Ramos (cell line): ENCODE measurements around the gene GALNTL6.
"Not testable (repeated sequence)": the region's sequence is repeated elsewhere in the genome, so short reads cannot be mapped to it uniquely, and the experiment has no call there.

Source experiments
- in situ Hi-C: fragments of 300-500 bp; cut with MboI; formaldehyde crosslinking; loops from one replicate; pipeline ENCODE4 v1.14.3; 2022; ENCODE audit warnings: low sequenced_read_pairs; ENCODE audit not compliant: unreplicated experiment

GALNTL6 gene

GRCh38 chr4:172356016-172356415 lies 542.8 kb downstream of the GALNTL6 start:
- in situ Hi-C loops, result no loop called here

- in situ Hi-C loops, result no loop called here
Measured at GRCh38 chr4:172357006-172357540, 543.9 kb downstream of the GALNTL6 start.

DNA sequence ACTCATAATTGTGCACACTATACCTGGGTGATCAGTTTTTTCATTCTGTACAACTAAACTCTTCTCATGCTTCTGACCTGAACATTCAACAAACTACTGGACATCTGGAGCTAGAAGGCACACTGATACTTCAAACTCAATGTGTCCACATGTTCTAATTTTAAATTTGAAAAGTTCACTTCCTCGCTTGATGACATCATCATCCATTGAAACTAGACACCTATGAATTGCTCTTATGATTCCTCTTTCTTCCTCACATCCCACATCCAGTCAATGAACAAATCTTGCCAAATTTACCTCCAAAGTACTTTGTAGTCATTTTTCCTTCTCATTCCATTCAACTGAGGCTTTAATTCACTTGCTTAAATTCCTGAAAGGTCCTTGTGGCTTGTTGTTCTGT lies 549.4 kb downstream of the GALNTL6 start:
- in situ Hi-C loops, result no loop called here

- in situ Hi-C loops, result no loop called here
Measured at GRCh38 chr4:172369471-172369959, 556.3 kb downstream of the GALNTL6 start.

- in situ Hi-C loops, result no loop called here
Measured at GRCh38 chr4:172377486-172378140, 564.4 kb downstream of the GALNTL6 start.

- in situ Hi-C loops, result no loop called here
Measured at GRCh38 chr4:172379834-172380233, 566.6 kb downstream of the GALNTL6 start.

DNA sequence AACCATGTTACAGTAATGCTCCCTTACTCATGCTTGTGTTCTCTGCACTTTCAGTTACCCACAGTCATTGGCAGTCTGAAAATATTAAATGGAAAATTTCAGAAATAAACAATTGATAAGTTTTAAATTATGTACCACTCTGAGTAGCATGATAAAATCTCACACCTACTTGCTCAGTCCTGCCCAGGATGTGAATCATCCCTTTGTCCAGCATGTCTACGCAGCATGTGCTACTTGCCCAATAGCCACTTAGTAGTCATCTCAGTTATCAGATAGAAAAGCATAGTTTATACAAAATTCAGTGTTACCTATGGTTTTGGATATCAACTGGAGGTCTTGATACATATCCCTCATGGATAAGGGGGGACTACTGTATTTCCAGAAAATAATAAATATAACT lies 577.1 kb downstream of the GALNTL6 start:
- in situ Hi-C loops, result no loop called here

DNA sequence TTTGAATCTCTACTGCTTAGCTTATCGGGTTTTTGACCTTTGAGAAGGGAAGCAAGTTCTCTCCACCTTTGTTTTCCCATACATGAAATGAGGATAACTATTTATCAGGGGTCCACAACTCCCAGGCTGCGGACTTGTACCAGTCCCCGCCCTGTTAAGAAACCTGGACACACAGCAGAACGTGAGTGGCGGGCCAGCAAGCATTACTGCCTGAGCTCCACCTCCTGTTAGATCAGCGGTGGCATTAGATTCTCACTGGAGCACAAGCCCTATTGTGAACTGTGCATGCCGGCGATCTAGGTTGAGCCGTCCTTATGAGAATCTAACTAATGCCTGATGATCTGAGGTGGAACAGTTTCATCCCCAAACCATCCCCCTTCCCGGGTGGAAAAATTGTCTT lies 579.5 kb downstream of the GALNTL6 start:
- in situ Hi-C loops, result no loop called here

DNA sequence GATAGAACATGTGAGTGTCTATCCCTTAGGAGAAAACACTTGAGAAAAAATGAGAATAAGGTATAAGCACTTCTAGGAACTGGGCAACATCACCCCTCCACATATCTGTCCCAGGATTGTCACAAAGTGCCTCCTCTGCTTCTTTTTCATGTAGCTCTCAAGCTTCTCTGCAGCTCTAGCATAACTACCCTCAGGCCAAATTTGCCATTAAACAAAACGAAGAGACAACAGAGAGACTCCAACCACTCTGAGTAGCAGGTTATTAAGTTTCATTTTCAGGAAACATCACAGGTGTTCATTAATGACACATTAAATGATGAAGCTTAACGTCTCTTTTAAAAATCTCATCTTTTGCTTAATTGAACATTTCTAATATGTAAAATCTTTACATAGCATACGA lies 580.0 kb downstream of the GALNTL6 start:
- in situ Hi-C loops, result no loop called here

GRCh38 chr4:172404676-172405075 lies 591.5 kb downstream of the GALNTL6 start:
- in situ Hi-C loops, result no loop called here

DNA sequence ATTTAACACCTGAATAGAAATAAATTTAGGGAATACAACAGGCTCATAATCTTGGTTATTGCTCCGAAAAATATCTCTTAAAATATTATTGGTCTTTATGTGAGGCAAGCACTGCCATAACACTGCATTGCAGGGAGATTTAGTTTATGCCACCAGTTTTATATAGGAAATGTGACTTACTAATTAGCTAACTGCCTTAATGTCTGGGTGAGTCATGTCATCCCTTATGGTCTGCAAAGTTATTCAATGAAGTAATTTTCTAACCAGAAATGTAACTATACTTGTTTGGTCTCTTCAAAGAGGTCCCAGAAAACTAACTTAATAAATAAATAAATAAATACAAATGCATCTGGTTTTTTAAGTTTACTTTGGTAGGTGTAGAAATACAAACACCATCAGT lies 597.2 kb downstream of the GALNTL6 start:
- in situ Hi-C loops, result no loop called here

GRCh38 chr4:172411149-172411548 lies 597.9 kb downstream of the GALNTL6 start:
- in situ Hi-C loops, result no loop called here

- in situ Hi-C loops, result no loop called here
Measured at GRCh38 chr4:172412851-172413580, 599.8 kb downstream of the GALNTL6 start.

DNA sequence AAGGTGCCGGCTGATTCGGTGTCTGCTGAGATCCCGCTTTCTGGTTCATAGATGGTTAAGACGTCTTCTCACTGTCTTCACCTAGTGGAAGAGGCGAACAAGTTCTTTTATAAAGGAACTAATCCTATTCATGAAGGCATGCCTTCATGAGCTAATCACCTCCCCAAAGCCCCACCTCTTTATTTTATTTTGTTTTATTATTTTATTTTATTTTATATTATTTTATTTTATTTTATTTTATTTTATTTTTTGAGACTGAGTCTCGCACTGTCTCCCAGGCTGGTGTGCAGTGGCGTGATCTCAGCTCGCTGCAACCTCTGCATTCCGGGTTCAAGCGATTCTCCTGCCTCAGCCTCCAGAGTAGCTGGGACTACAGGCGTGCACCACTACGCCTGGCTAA lies 615.8 kb downstream of the GALNTL6 start:
- in situ Hi-C loops, result not testable (repeated sequence)

GRCh38 chr4:172480471-172480870 lies 667.3 kb downstream of the GALNTL6 start:
- in situ Hi-C loops, result no loop called here

DNA sequence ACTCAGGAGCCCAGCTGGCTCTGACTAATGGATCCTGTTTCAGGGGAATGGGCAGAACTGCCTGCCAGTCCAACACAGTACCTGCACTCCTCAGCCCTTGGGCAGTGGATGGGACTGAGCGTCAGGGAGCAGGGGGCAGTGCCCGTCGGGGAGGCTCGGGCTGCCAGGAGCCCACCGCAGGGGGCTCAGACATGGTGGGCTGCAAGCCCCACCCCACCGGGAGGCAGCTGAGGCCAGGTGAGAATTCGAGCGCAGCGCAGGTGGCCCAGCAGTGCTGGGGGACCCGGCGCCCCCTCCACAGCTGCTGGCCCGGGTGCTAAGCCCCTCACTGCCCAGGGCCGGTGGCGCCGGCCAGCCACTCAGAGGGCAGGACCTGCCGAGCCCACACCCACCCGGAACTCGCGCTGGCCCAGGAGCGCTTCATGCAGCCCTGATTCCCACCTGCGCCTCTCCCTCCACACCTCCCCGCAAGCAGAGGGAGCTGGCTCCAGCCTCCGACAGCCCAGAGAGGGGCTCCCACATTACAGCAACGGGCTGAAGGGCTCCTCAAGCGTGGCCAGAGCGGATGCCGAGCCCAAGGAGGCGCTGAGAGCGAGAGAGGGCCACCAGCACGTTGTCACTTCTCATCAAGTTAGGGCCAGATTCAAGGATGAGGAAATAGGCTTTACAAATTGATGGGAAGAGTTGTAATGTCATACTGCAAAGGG lies 668.8 kb downstream of the GALNTL6 start:
- in situ Hi-C loops, result no loop called here

DNA sequence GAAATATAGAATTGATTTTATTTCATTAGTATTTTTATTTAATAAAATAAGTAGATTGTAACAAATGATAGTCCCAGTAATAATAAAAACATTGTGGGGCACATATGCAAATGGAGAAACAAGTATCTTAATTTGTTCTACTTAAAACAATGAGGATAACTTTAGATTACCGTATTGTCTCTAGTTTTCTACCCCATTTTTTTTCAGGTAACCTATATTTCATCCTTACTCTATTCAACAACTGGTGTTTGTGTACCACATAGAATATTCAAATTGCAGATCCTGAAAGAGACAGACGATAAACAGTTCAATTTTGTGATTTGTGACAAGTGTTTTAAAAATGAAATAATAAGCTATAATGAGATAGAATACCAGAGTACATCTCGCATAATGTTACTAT lies 671.8 kb downstream of the GALNTL6 start:
- in situ Hi-C loops, result no loop called here

DNA sequence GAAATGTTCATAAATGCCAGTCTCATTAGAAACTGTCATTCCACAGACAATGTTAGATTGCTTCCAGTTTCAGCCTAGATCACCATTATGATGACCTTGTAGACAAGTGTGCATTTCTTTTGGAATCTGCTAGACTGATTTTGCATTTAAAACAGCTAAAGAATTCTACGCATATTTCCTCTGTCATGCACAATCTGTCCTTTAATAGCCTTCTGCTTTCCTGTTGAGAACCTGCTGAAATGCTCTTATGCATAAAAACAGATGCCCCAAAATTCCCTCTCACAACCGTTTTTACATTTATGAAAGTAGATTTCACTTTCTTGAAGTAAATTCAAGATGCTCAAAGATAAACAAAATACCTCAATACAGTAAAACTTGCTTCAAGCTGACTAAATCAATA lies 673.3 kb downstream of the GALNTL6 start:
- in situ Hi-C loops, result no loop called here

- in situ Hi-C loops, result no loop called here
Measured at GRCh38 chr4:172489861-172490260, 676.7 kb downstream of the GALNTL6 start.

GRCh38 chr4:172495769-172496168 lies 682.6 kb downstream of the GALNTL6 start:
- in situ Hi-C loops, result no loop called here

- in situ Hi-C loops, result no loop called here
Measured at GRCh38 chr4:172497321-172497720, 684.1 kb downstream of the GALNTL6 start.
